ENCODE results near the gene PLPP6. TPM values are rescaled to one million over a fixed set of nuclear protein-coding genes. Genes with fewer than 3 reads are reported as not detected.

Gene PLPP6
- total and polyA plus RNA-seq, 2 donors (not counting 1 experiment from before 2014, with no cell fraction given) = 8.9 to 9.1 TPM

- no peaks in the 10 kb centered on the region for H3K27me3 ChIP-seq (ENCODE audit: control insufficient read depth, insufficient read depth, low read length)
- H3K27ac ChIP-seq (ENCODE audit: insufficient read depth, low read length) = no peak overlapping the region
- no peak overlapping the region for H3K4me2 ChIP-seq (ENCODE audit: extremely low read depth, insufficient read depth, low read length)
- H4K20me1 ChIP-seq (ENCODE audit: control insufficient read depth, extremely low read depth, insufficient read depth, low read length) = no peaks in the 10 kb centered on the region
- no peak overlapping the region for H3K4me3 ChIP-seq (replicated peaks in 1 of 4; ENCODE audit: control extremely low read depth in 1 of 4, insufficient read depth in 1 of 4, low read depth in 3 of 4, low read length in 4 of 4)
- no peaks in the 10 kb centered on the region for H3K9me3 ChIP-seq (ENCODE audit: control insufficient read depth, insufficient read depth, low read depth, low read length)
- no peaks in the 10 kb centered on the region for H3K4me1 ChIP-seq (ENCODE audit: control insufficient read depth, extremely low read depth, insufficient read depth, low read length)
- TF ChIP-seq EZH2 (IDR thresholded peaks at IDR 0.05; ENCODE audit: low read length, missing control alignments) = no peak
- no peak for TF ChIP-seq CTCF (conservative IDR thresholded peaks at IDR 0.05 in 1 of 2, IDR thresholded peaks at IDR 0.05 in 1 of 2; ENCODE audit: low read depth in 1 of 2, low read length in 2 of 2)
- no peak overlapping the region for H3K9ac ChIP-seq (ENCODE audit: insufficient read depth, low read length)
- no peaks in the 10 kb centered on the region for H3K36me3 ChIP-seq (ENCODE audit: control insufficient read depth, insufficient read depth, low read length)
- H2AFZ ChIP-seq (ENCODE audit: low read length) = no peak overlapping the region
- no peak for DNase-seq (ENCODE audit: low read depth in 2 of 2)
- H3K79me2 ChIP-seq (ENCODE audit: control insufficient read depth, insufficient read depth, low read length) = no peaks in the 10 kb centered on the region
Measured at GRCh38 chr9:4615778-4616177, 46.3 kb upstream of the PLPP6 start.

GRCh38 chr9:4617752-4618151 is 44.3 kb upstream of the PLPP6 start:
- H3K4me1 ChIP-seq (ENCODE audit: control insufficient read depth, extremely low read depth, insufficient read depth, low read length) = no peaks in the 10 kb centered on the region
- H3K4me3 ChIP-seq (replicated peaks in 1 of 4; ENCODE audit: control extremely low read depth in 1 of 4, insufficient read depth in 1 of 4, low read depth in 3 of 4, low read length in 4 of 4) = no peak overlapping the region
- no peaks in the 10 kb centered on the region for H3K27me3 ChIP-seq (ENCODE audit: control insufficient read depth, insufficient read depth, low read length)
- no peaks in the 10 kb centered on the region for H3K9me3 ChIP-seq (ENCODE audit: control insufficient read depth, insufficient read depth, low read depth, low read length)
- no peaks in the 10 kb centered on the region for H4K20me1 ChIP-seq (ENCODE audit: control insufficient read depth, extremely low read depth, insufficient read depth, low read length)
- no peaks in the 10 kb centered on the region for H3K36me3 ChIP-seq (ENCODE audit: control insufficient read depth, insufficient read depth, low read length)
- DNase-seq (ENCODE audit: low read depth in 2 of 2) = no peak
- no peaks in the 10 kb centered on the region for H3K79me2 ChIP-seq (ENCODE audit: control insufficient read depth, insufficient read depth, low read length)
- H3K27ac ChIP-seq (ENCODE audit: insufficient read depth, low read length) = no peak overlapping the region
- H3K4me2 ChIP-seq (ENCODE audit: extremely low read depth, insufficient read depth, low read length) = no peak overlapping the region
- no peak overlapping the region for H3K9ac ChIP-seq (ENCODE audit: insufficient read depth, low read length)
- no peak overlapping the region for H2AFZ ChIP-seq (ENCODE audit: low read length)
- TF ChIP-seq EZH2 (IDR thresholded peaks at IDR 0.05; ENCODE audit: low read length, missing control alignments) (no peak), CTCF (conservative IDR thresholded peaks at IDR 0.05 in 1 of 2, IDR thresholded peaks at IDR 0.05 in 1 of 2; ENCODE audit: low read depth in 1 of 2, low read length in 2 of 2) (no peak)

- H3K36me3 ChIP-seq (ENCODE audit: control insufficient read depth, insufficient read depth, low read length) = no peaks in the 10 kb centered on the region
Measured at GRCh38 chr9:4618700-4619099, 43.4 kb upstream of the PLPP6 start.

More at GRCh38 chr9:4618700-4619099, 43.4 kb upstream of the PLPP6 start:
- H2AFZ ChIP-seq (ENCODE audit: low read length) = no peak overlapping the region
- H4K20me1 ChIP-seq (ENCODE audit: control insufficient read depth, extremely low read depth, insufficient read depth, low read length) = no peaks in the 10 kb centered on the region
- H3K79me2 ChIP-seq (ENCODE audit: control insufficient read depth, insufficient read depth, low read length) = no peaks in the 10 kb centered on the region
- H3K4me3 ChIP-seq (replicated peaks in 1 of 4; ENCODE audit: control extremely low read depth in 1 of 4, insufficient read depth in 1 of 4, low read depth in 3 of 4, low read length in 4 of 4) = no peak overlapping the region
- no peak overlapping the region for H3K9ac ChIP-seq (ENCODE audit: insufficient read depth, low read length)
- H3K4me2 ChIP-seq (ENCODE audit: extremely low read depth, insufficient read depth, low read length) = no peak overlapping the region
- no peaks in the 10 kb centered on the region for H3K9me3 ChIP-seq (ENCODE audit: control insufficient read depth, insufficient read depth, low read depth, low read length)
- H3K27me3 ChIP-seq (ENCODE audit: control insufficient read depth, insufficient read depth, low read length) = no peaks in the 10 kb centered on the region
- H3K4me1 ChIP-seq (ENCODE audit: control insufficient read depth, extremely low read depth, insufficient read depth, low read length) = no peaks in the 10 kb centered on the region
- TF ChIP-seq EZH2 (IDR thresholded peaks at IDR 0.05; ENCODE audit: low read length, missing control alignments) = no peak
- no peak for TF ChIP-seq CTCF (conservative IDR thresholded peaks at IDR 0.05 in 1 of 2, IDR thresholded peaks at IDR 0.05 in 1 of 2; ENCODE audit: low read depth in 1 of 2, low read length in 2 of 2)
- H3K27ac ChIP-seq (ENCODE audit: insufficient read depth, low read length) = no peak overlapping the region
- no peak for DNase-seq (ENCODE audit: low read depth in 2 of 2)

Measured in fibroblast of lung (primary cell).